Stomach (tissue), 9 donors: ENCODE results near the gene DNM3. TPM values are rescaled to one million over a fixed set of nuclear protein-coding genes. Genes with fewer than 3 reads are reported as not detected.

Experiments used
- DNase-seq, 2 donors: peaks; one replicate each; pipeline versions ENCODE4 v3.0.0 to v3.0.0-alpha.2; 2013 to 2019
- H3K27ac ChIP-seq, 5 donors: fragments of 200-600 bp in 4 of 5; sonication (generic) in 4 of 5; one replicate each; pipeline ENCODE4 v1.5.1; 2013 to 2019; ENCODE audit warnings: mild to moderate bottlenecking in 1 of 5, moderate library complexity in 1 of 5
- H3K27me3 ChIP-seq, 3 donors: fragments of 200-600 bp; sonication (generic); one replicate each; pipeline ENCODE4 v1.5.1; 2017 to 2019; ENCODE audit warnings: mixed run types in 1 of 3
- H3K36me3 ChIP-seq, 4 donors: fragments of 200-600 bp; sonication (generic); 1 replicate in 3 of 4; 2 replicates in 1 of 4; pipeline ENCODE4 v1.5.1; 2016 to 2019
- H3K4me1 ChIP-seq, 4 donors: fragments of 200-600 bp; sonication (generic); one replicate each; pipeline ENCODE4 v1.5.1; 2016 to 2019
- H3K4me3 ChIP-seq, 4 donors: fragments of 200-600 bp; sonication (generic) in 3 of 4; one replicate each; pipeline ENCODE4 v1.5.1; 2016 to 2019; ENCODE audit warnings: mild to moderate bottlenecking in 1 of 4
- H3K9me3 ChIP-seq, 4 donors: fragments of 200-600 bp; sonication (generic); one replicate each; pipeline ENCODE4 v1.5.1; 2016 to 2019
- CTCF ChIP-seq, 7 experiments: fragments of 450-650 bp in 4 of 7; fragments of 200-600 bp in 3 of 7; sonication (generic) in 3 of 7; IDR thresholded peaks; one replicate each; pipeline ENCODE4 v1.5.1; 2016 to 2019; ENCODE audit warnings: antibody characterized with exemption in 7 of 7, control low read depth in 2 of 7, mild to moderate bottlenecking in 1 of 7
- EP300 ChIP-seq: sonication (generic); formaldehyde crosslinking; IDR thresholded peaks from one replicate; pipeline ENCODE4 v1.6.1; 2017; ENCODE audit warnings: antibody characterized with exemption
- POLR2A ChIP-seq, 4 donors: fragments of 450-650 bp; IDR thresholded peaks; one replicate each; pipeline ENCODE4 v1.6.1; 2016; ENCODE audit warnings: antibody characterized with exemption in 4 of 4, control low read depth in 2 of 4, mild to moderate bottlenecking in 1 of 4, moderate library complexity in 1 of 4
- POLR2AphosphoS5 ChIP-seq, 3 donors: sonication (generic); formaldehyde crosslinking; IDR thresholded peaks; one replicate each; pipeline ENCODE4 v1.6.1; 2016; ENCODE audit warnings: antibody characterized with exemption in 3 of 3
- WGBS, 5 donors: extraction: QIAGEN DNeasy Blood & Tissue Kit in 3 of 5; methylation state at CpG; one replicate each; pipeline versions ENCODE4 v1.1.5 to v1.1.7; 2013 to 2018; 5-methylcytosine and 5-hydroxymethylcytosine counted together
- intact Hi-C: fragments of 100-400 bp; cut with DNase I; formaldehyde crosslinking; loops from one replicate; pipeline ENCODE4 v1.15.1; 2023; ENCODE audit warnings: low total_unique reads
- polyA plus RNA-seq, 3 donors: library from polyadenylated mRNA; stranded (reverse); fragments of 200-250 nt; gene quantifications; one replicate each; pipeline ENCODE4 v1.2.3, GENCODE V29; 2013
- total RNA-seq, 5 donors: library from RNA; depleted of rRNA; stranded (reverse); fragments of >200 nt; gene quantifications; one replicate each; pipeline versions ENCODE4 v1.1.0 to v1.2.3, GENCODE V29; 2014 to 2016
- donor health status: healthy with polysubstance abuse.
- donor health status: Bipolar disorder and iron deficiency.
- donor health status: healthy.

DNM3 gene
- total and polyA plus RNA-seq, 8 donors, result 0.58 to 13.8 (median 2.2) TPM

- intact Hi-C loops, result loop anchor here (10.0 kb wide), 1 partner anchor 317 kb away; no protein-coding TSS in a partner anchor
- no peak for DNase-seq
- Histone ChIP-seq H3K27ac (no peak overlapping the region), H3K4me3 (no peak overlapping the region), H3K4me1 (peaks cover 0 to 39% (median 21%) of the 10 kb centered on the region in 4 donors), H3K27me3 (no peaks in the 10 kb centered on the region), H3K36me3 (no peaks in the 10 kb centered on the region), H3K9me3 (no peaks in the 10 kb centered on the region)
- TF ChIP-seq POLR2AphosphoS5 (IDR thresholded peaks at IDR 0.05) (no peak), POLR2A (IDR thresholded peaks at IDR 0.05) (no peak), CTCF (IDR thresholded peaks at IDR 0.05) (no peak), EP300 (no peak)
Observed at GRCh38 chr1:172401477-172401876, 560.2 kb downstream of the DNM3 start.

- DNase-seq, result no peak
- H3K4me1 ChIP-seq, result peaks cover 0 to 38% (median 20%) of the 10 kb centered on the region in 4 donors
- TF ChIP-seq CTCF (IDR thresholded peaks at IDR 0.05) (peak in 1 of 7 experiments; percentile 7), POLR2A (IDR thresholded peaks at IDR 0.05) (no peak)
- H3K27ac ChIP-seq, result no peak overlapping the region
- intact Hi-C loops, result loop anchor here (10.0 kb wide), 1 partner anchor 317 kb away; no protein-coding TSS in a partner anchor
- H3K4me3 ChIP-seq, result no peak overlapping the region
- WGBS, 5 donors, result 52 to 73% (median 60%) methylated on average over 5 of the region's 5 CpGs
- H3K36me3 ChIP-seq, result no peaks in the 10 kb centered on the region
- H3K9me3 ChIP-seq, result no peaks in the 10 kb centered on the region
- no peaks in the 10 kb centered on the region for H3K27me3 ChIP-seq
Observed at GRCh38 chr1:172401892-172402291, 560.6 kb downstream of the DNM3 start.

GRCh38 chr1:172402878-172403569 lies 561.7 kb downstream of the DNM3 start:
- Histone ChIP-seq H3K27me3 (no peaks in the 10 kb centered on the region), H3K4me3 (no peak overlapping the region), H3K27ac (no peak overlapping the region), H3K36me3 (no peaks in the 10 kb centered on the region), H3K4me1 (peaks cover 0 to 29% (median 15%) of the 10 kb centered on the region in 4 donors), H3K9me3 (no peaks in the 10 kb centered on the region)
- no peak for DNase-seq
- 79 to 93% (median 86%) methylated on average over 1 of the region's 1 CpG for WGBS, 5 donors
- intact Hi-C loops, result loop anchor here (10.0 kb wide), 1 partner anchor 318 kb away; no protein-coding TSS in a partner anchor
- no peak for TF ChIP-seq CTCF (IDR thresholded peaks at IDR 0.05)
- TF ChIP-seq POLR2A (IDR thresholded peaks at IDR 0.05), result no peak
- TF ChIP-seq EP300, result no peak
- no peak for TF ChIP-seq POLR2AphosphoS5 (IDR thresholded peaks at IDR 0.05)

- intact Hi-C loops, result loop anchor here (10.0 kb wide), 1 partner anchor 319 kb away; no protein-coding TSS in a partner anchor
- H3K4me3 ChIP-seq, result no peak overlapping the region
- no peak for TF ChIP-seq POLR2A (IDR thresholded peaks at IDR 0.05)
- no peak for TF ChIP-seq EP300
- TF ChIP-seq POLR2AphosphoS5 (IDR thresholded peaks at IDR 0.05), result no peak
- no peak for TF ChIP-seq CTCF (IDR thresholded peaks at IDR 0.05)
- no peaks in the 10 kb centered on the region for H3K9me3 ChIP-seq
- no peaks in the 10 kb centered on the region for H3K36me3 ChIP-seq
- no peaks in the 10 kb centered on the region for H3K27me3 ChIP-seq
- DNase-seq, result no peak
- peaks cover 0 to 24% (median 10%) of the 10 kb centered on the region in 4 donors for H3K4me1 ChIP-seq
- no peak overlapping the region for H3K27ac ChIP-seq
Observed at GRCh38 chr1:172404121-172404520, 562.8 kb downstream of the DNM3 start.
